Measurements from ENCODE around the gene ZSCAN30.

DNA sequence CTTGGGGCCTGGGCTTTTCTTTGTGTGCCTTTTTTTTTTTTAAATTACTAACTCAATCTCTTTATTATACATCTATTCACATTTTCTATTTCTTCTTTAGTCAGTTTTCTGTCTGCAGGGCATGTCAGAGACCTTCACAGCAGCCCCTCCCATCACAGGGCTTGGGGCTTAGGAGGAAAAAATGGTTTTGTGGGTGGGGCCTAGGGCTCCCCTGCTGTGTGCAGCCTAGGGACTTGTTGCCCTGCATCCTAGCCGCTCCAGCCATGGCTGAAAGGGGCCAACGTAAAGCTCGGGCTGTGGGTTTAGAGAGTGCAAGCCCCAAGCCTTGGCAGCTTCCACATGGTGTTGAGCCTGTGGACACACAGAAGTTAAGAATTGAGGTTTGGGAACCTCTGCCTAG is 13.8 kb downstream of the ZSCAN30 start:
- TF ChIP-seq, protein P1, sequence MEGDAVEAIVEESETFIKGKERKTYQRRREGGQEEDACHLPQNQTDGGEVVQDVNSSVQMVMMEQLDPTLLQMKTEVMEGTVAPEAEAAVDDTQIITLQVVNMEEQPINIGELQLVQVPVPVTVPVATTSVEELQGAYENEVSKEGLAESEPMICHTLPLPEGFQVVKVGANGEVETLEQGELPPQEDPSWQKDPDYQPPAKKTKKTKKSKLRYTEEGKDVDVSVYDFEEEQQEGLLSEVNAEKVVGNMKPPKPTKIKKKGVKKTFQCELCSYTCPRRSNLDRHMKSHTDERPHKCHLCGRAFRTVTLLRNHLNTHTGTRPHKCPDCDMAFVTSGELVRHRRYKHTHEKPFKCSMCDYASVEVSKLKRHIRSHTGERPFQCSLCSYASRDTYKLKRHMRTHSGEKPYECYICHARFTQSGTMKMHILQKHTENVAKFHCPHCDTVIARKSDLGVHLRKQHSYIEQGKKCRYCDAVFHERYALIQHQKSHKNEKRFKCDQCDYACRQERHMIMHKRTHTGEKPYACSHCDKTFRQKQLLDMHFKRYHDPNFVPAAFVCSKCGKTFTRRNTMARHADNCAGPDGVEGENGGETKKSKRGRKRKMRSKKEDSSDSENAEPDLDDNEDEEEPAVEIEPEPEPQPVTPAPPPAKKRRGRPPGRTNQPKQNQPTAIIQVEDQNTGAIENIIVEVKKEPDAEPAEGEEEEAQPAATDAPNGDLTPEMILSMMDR (IDR thresholded peaks at IDR 0.05): no peak
- TF ChIP-seq TCF7 (CRISPR knock-in tag; IDR thresholded peaks at IDR 0.05; ENCODE audit: low read depth) (no peak), ZNF232 (CRISPR knock-in tag; IDR thresholded peaks at IDR 0.05) (no peak), ZNF138 (CRISPR knock-in tag; conservative IDR thresholded peaks at IDR 0.05) (no peak), FOXJ3 (CRISPR knock-in tag; IDR thresholded peaks at IDR 0.05; ENCODE audit: borderline replicate concordance) (no peak), CREB1 (CRISPR knock-in tag; IDR thresholded peaks at IDR 0.05) (no peak), TEAD1 (CRISPR knock-in tag; IDR thresholded peaks at IDR 0.05) (no peak)
- TF ChIP-seq, protein P2, sequence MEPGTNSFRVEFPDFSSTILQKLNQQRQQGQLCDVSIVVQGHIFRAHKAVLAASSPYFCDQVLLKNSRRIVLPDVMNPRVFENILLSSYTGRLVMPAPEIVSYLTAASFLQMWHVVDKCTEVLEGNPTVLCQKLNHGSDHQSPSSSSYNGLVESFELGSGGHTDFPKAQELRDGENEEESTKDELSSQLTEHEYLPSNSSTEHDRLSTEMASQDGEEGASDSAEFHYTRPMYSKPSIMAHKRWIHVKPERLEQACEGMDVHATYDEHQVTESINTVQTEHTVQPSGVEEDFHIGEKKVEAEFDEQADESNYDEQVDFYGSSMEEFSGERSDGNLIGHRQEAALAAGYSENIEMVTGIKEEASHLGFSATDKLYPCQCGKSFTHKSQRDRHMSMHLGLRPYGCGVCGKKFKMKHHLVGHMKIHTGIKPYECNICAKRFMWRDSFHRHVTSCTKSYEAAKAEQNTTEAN (CRISPR knock-in tag; IDR thresholded peaks at IDR 0.05): no peak
- TF ChIP-seq, protein P3, sequence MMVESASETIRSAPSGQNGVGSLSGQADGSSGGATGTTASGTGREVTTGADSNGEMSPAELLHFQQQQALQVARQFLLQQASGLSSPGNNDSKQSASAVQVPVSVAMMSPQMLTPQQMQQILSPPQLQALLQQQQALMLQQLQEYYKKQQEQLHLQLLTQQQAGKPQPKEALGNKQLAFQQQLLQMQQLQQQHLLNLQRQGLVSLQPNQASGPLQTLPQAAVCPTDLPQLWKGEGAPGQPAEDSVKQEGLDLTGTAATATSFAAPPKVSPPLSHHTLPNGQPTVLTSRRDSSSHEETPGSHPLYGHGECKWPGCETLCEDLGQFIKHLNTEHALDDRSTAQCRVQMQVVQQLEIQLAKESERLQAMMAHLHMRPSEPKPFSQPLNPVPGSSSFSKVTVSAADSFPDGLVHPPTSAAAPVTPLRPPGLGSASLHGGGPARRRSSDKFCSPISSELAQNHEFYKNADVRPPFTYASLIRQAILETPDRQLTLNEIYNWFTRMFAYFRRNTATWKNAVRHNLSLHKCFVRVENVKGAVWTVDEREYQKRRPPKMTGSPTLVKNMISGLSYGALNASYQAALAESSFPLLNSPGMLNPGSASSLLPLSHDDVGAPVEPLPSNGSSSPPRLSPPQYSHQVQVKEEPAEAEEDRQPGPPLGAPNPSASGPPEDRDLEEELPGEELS (CRISPR knock-in tag; IDR thresholded peaks at IDR 0.05): no peak
- TF ChIP-seq, protein P4, sequence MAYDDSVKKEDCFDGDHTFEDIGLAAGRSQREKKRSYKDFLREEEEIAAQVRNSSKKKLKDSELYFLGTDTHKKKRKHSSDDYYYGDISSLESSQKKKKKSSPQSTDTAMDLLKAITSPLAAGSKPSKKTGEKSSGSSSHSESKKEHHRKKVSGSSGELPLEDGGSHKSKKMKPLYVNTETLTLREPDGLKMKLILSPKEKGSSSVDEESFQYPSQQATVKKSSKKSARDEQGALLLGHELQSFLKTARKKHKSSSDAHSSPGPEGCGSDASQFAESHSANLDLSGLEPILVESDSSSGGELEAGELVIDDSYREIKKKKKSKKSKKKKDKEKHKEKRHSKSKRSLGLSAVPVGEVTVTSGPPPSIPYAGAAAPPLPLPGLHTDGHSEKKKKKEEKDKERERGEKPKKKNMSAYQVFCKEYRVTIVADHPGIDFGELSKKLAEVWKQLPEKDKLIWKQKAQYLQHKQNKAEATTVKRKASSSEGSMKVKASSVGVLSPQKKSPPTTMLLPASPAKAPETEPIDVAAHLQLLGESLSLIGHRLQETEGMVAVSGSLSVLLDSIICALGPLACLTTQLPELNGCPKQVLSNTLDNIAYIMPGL (CRISPR knock-in tag; IDR thresholded peaks at IDR 0.05): no peak
- TF ChIP-seq, protein P5, sequence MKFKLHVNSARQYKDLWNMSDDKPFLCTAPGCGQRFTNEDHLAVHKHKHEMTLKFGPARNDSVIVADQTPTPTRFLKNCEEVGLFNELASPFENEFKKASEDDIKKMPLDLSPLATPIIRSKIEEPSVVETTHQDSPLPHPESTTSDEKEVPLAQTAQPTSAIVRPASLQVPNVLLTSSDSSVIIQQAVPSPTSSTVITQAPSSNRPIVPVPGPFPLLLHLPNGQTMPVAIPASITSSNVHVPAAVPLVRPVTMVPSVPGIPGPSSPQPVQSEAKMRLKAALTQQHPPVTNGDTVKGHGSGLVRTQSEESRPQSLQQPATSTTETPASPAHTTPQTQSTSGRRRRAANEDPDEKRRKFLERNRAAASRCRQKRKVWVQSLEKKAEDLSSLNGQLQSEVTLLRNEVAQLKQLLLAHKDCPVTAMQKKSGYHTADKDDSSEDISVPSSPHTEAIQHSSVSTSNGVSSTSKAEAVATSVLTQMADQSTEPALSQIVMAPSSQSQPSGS (CRISPR knock-in tag; IDR thresholded peaks at IDR 0.05; ENCODE audit: borderline replicate concordance, low read depth): no peak
- TF ChIP-seq, protein P6, sequence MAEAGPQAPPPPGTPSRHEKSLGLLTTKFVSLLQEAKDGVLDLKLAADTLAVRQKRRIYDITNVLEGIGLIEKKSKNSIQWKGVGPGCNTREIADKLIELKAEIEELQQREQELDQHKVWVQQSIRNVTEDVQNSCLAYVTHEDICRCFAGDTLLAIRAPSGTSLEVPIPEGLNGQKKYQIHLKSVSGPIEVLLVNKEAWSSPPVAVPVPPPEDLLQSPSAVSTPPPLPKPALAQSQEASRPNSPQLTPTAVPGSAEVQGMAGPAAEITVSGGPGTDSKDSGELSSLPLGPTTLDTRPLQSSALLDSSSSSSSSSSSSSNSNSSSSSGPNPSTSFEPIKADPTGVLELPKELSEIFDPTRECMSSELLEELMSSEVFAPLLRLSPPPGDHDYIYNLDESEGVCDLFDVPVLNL (CRISPR knock-in tag; IDR thresholded peaks at IDR 0.05; ENCODE audit: borderline replicate concordance, low read depth): no peak
